ENCODE results near the gene RSPO3.

RSPO3 gene

DNA sequence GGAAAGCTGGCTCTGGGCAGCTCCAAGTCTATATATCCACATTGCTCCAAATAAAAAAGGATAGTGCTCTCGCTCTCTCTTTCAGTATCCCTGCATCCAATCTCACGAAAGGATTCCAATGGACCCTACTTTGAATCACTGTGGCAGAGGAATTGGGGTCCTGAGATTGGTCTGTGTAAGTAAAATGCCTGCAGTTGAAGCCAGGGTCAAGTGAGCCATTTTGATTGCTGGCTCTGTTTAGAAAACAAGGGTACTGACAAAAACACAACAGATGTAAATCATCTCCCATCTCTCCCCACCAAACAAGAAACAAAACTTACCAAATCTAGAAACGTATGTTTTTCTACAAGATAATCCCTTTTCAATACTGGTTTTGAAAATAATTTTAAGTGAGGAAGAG is 45.6 kb downstream of the RSPO3 start:
- 81% methylated on average over 2 of the region's 3 CpGs for WGBS
- no peak overlapping the region for H3K4me3 ChIP-seq (ENCODE audit: low read length)
- no peaks in the 10 kb centered on the region for H3K27me3 ChIP-seq (ENCODE audit: insufficient read depth, low read length)
- no peaks in the 10 kb centered on the region for H3K9me3 ChIP-seq (ENCODE audit: insufficient read depth, low read depth, low read length)
- H3K9ac ChIP-seq (ENCODE audit: low read depth, low read length), result no peak overlapping the region
- no peaks in the 10 kb centered on the region for H3K36me3 ChIP-seq (ENCODE audit: insufficient read depth, low read length)
- peaks cover 24% of the 10 kb centered on the region for H3K4me1 ChIP-seq (ENCODE audit: insufficient read depth, low read length)
- H3K27ac ChIP-seq (ENCODE audit: low read depth, low read length), result no peak overlapping the region

- Histone ChIP-seq H3K4me1 (ENCODE audit: insufficient read depth, low read length) (peaks cover 24% of the 10 kb centered on the region), H3K27me3 (ENCODE audit: insufficient read depth, low read length) (no peaks in the 10 kb centered on the region), H3K9me3 (ENCODE audit: insufficient read depth, low read depth, low read length) (no peaks in the 10 kb centered on the region), H3K4me3 (ENCODE audit: low read length) (no peak overlapping the region), H3K36me3 (ENCODE audit: insufficient read depth, low read length) (no peaks in the 10 kb centered on the region), H3K27ac (ENCODE audit: low read depth, low read length) (no peak overlapping the region), H3K9ac (ENCODE audit: low read depth, low read length) (no peak overlapping the region)
- 88% methylated on average over 2 of the region's 2 CpGs for WGBS
Observed at GRCh38 chr6:127164565-127164964, 46.1 kb downstream of the RSPO3 start.

DNA sequence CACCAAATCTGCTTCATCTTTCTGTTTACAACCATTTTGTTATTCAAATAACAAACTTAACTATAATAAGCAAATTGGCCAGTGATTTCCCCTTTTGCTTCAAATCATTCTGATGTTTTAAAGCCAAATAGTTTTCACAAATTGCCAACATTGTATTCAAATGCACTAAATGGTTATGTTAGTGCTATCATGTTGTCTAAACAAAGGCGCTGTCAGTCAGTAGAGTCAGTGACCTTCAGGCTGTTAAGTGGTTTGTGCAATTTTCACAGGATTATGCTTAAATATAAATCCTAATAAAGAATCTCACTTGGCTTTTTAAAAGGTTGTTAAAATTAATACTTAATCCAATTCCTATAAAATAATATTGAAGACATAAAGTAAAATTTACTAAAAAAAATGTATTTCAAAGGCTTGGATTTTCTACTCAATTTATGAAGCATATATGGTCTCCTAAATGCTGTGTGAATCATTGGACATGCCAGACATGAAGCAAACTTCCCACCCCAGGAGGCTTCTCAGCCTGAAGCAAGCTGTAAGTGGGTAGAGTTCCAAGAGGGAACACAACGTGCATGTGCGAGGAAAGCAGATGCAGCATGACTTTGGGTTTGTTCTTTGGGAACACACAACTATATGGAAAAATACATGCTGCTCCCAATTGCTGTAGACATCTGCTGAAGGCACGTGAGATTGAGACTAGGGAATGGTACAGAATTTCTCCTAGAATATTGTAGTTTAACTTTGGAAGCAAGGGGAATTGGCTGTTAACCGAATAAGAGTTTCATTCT is 54.9 kb downstream of the RSPO3 start:
- no peaks in the 10 kb centered on the region for H3K27me3 ChIP-seq (ENCODE audit: insufficient read depth, low read length)
- no peak overlapping the region for H3K27ac ChIP-seq (ENCODE audit: low read depth, low read length)
- H3K4me3 ChIP-seq (ENCODE audit: low read length), result no peak overlapping the region
- no peaks in the 10 kb centered on the region for H3K36me3 ChIP-seq (ENCODE audit: insufficient read depth, low read length)
- H3K9ac ChIP-seq (ENCODE audit: low read depth, low read length), result no peak overlapping the region
- H3K9me3 ChIP-seq (ENCODE audit: insufficient read depth, low read depth, low read length), result no peaks in the 10 kb centered on the region
- peaks cover 5% of the 10 kb centered on the region; the same call in 1 of the 2 replicates for H3K4me1 ChIP-seq (ENCODE audit: insufficient read depth, low read length)
- 97% methylated on average over 5 of the region's 5 CpGs for WGBS

DNA sequence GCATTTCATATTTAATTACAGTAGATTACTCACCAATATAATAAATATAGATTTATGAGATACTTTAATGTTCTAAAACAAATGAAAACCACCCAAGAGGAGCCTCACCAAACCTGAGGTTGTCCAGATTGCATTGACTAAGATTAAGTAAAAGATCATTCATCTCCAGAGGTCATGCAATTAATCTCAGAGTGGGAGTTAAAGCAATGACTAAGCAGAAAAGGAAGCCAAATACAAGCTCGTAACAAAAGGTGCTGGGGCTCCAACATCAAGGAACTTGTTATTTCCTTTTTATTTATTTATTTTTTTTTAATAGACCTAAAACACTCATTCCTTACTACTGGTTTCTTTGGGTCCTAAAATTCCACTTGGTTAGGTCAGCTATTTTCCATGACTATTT is 57.7 kb downstream of the RSPO3 start:
- H3K9ac ChIP-seq (ENCODE audit: low read depth, low read length), result no peak overlapping the region
- no peaks in the 10 kb centered on the region for H3K9me3 ChIP-seq (ENCODE audit: insufficient read depth, low read depth, low read length)
- no peaks in the 10 kb centered on the region for H3K36me3 ChIP-seq (ENCODE audit: insufficient read depth, low read length)
- H3K4me3 ChIP-seq (ENCODE audit: low read length), result no peak overlapping the region
- H3K27ac ChIP-seq (ENCODE audit: low read depth, low read length), result no peak overlapping the region
- H3K27me3 ChIP-seq (ENCODE audit: insufficient read depth, low read length), result no peaks in the 10 kb centered on the region
- WGBS, result 100% methylated on average over 1 of the region's 1 CpG
- peaks cover 5% of the 10 kb centered on the region; the same call in 1 of the 2 replicates for H3K4me1 ChIP-seq (ENCODE audit: insufficient read depth, low read length)

GRCh38 chr6:127177030-127177922 is 58.8 kb downstream of the RSPO3 start:
- Histone ChIP-seq H3K9ac (ENCODE audit: low read depth, low read length) (no peak overlapping the region), H3K27me3 (ENCODE audit: insufficient read depth, low read length) (no peaks in the 10 kb centered on the region), H3K27ac (ENCODE audit: low read depth, low read length) (no peak overlapping the region), H3K36me3 (ENCODE audit: insufficient read depth, low read length) (no peaks in the 10 kb centered on the region), H3K4me1 (ENCODE audit: insufficient read depth, low read length) (peaks cover 5% of the 10 kb centered on the region; the same call in 1 of the 2 replicates), H3K4me3 (ENCODE audit: low read length) (no peak overlapping the region), H3K9me3 (ENCODE audit: insufficient read depth, low read depth, low read length) (no peaks in the 10 kb centered on the region)
- 94% methylated on average over 4 of the region's 4 CpGs for WGBS

- H3K9me3 ChIP-seq (ENCODE audit: insufficient read depth, low read depth, low read length), result no peaks in the 10 kb centered on the region
- H3K9ac ChIP-seq (ENCODE audit: low read depth, low read length), result no peak overlapping the region
- no peaks in the 10 kb centered on the region for H3K36me3 ChIP-seq (ENCODE audit: insufficient read depth, low read length)
- H3K4me1 ChIP-seq (ENCODE audit: insufficient read depth, low read length), result peaks cover 5% of the 10 kb centered on the region; the same call in 1 of the 2 replicates
- H3K27ac ChIP-seq (ENCODE audit: low read depth, low read length), result no peak overlapping the region
- H3K4me3 ChIP-seq (ENCODE audit: low read length), result no peak overlapping the region
- H3K27me3 ChIP-seq (ENCODE audit: insufficient read depth, low read length), result no peaks in the 10 kb centered on the region
- WGBS, result 100% methylated on average over 1 of the region's 1 CpG
Observed at GRCh38 chr6:127177923-127178231, 59.4 kb downstream of the RSPO3 start.

DNA sequence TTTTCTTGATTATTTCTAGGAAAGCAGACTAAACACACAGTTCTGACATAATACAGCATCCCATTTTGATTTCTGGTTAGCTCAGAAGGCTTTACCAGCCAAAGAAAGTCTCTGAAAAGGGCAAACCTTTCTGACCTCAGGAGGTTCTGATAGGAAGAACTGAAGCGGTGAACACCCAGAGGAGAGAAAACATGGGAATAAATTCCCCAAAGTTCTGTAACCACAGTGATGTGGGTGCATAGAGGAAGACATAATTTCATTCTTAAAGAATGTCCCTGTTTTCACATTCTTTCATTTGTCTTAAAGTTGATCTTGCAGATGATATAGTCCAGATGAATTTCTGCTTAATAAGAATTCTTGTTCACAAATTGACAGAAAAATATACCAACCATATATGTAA is 60.3 kb downstream of the RSPO3 start:
- H3K9ac ChIP-seq (ENCODE audit: low read depth, low read length), result no peak overlapping the region
- H3K4me3 ChIP-seq (ENCODE audit: low read length), result no peak overlapping the region
- no peak overlapping the region for H3K27ac ChIP-seq (ENCODE audit: low read depth, low read length)
- H3K4me1 ChIP-seq (ENCODE audit: insufficient read depth, low read length), result peaks cover 5% of the 10 kb centered on the region; the same call in 1 of the 2 replicates
- 81% methylated on average over 1 of the region's 1 CpG for WGBS
- H3K36me3 ChIP-seq (ENCODE audit: insufficient read depth, low read length), result no peaks in the 10 kb centered on the region
- H3K27me3 ChIP-seq (ENCODE audit: insufficient read depth, low read length), result no peaks in the 10 kb centered on the region
- H3K9me3 ChIP-seq (ENCODE audit: insufficient read depth, low read depth, low read length), result no peaks in the 10 kb centered on the region

DNA sequence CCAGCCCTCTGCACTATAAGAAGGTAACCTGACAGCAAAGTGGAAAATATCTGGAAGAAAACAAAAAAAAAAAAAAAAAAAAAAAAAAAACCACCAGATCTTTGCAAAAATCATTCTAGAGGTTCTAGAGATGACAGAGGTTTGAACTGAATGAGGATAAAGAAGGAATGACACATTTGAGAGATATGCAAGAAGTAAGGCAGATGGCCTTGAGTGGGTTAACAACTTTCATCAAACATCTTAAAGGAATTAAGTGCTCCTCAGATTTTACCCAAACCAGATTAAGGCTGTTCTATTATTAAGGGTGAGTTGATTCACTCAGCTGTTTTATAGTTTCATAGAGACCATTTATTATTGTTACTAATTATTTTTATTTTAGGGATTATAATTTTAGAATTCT is 62.0 kb downstream of the RSPO3 start:
- no peaks in the 10 kb centered on the region for H3K9me3 ChIP-seq (ENCODE audit: insufficient read depth, low read depth, low read length)
- no peaks in the 10 kb centered on the region for H3K36me3 ChIP-seq (ENCODE audit: insufficient read depth, low read length)
- no peak overlapping the region for H3K4me3 ChIP-seq (ENCODE audit: low read length)
- H3K27me3 ChIP-seq (ENCODE audit: insufficient read depth, low read length), result no peaks in the 10 kb centered on the region
- H3K4me1 ChIP-seq (ENCODE audit: insufficient read depth, low read length), result peaks cover 5% of the 10 kb centered on the region; the same call in 1 of the 2 replicates
- no peak overlapping the region for H3K9ac ChIP-seq (ENCODE audit: low read depth, low read length)
- no peak overlapping the region for H3K27ac ChIP-seq (ENCODE audit: low read depth, low read length)

DNA sequence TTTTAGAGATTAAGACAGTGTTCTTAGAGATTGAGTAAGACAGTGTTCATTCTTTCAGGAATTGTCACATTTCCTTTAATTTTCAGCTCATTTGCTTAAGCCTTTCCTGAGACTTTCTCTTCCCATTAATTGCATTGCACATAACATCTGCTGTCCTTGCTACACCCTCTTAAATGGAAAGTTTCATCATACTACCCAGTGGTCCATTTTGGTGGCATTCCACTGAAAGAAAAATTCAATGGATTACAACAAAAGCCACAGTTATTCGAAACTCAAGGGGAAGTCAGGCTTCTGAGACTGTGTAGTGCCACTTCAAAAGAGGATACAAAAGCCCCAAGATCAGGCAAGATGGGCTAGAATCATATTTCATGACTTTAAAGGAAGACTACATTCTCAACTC is 64.0 kb downstream of the RSPO3 start:
- no peaks in the 10 kb centered on the region for H3K27me3 ChIP-seq (ENCODE audit: insufficient read depth, low read length)
- no peaks in the 10 kb centered on the region for H3K36me3 ChIP-seq (ENCODE audit: insufficient read depth, low read length)
- H3K27ac ChIP-seq (ENCODE audit: low read depth, low read length), result no peak overlapping the region
- no peaks in the 10 kb centered on the region for H3K4me1 ChIP-seq (ENCODE audit: insufficient read depth, low read length)
- 92% methylated on average over 1 of the region's 1 CpG for WGBS
- H3K9me3 ChIP-seq (ENCODE audit: insufficient read depth, low read depth, low read length), result no peaks in the 10 kb centered on the region
- no peak overlapping the region for H3K9ac ChIP-seq (ENCODE audit: low read depth, low read length)
- H3K4me3 ChIP-seq (ENCODE audit: low read length), result no peak overlapping the region

- WGBS, result 93% methylated on average over 2 of the region's 3 CpGs
Observed at GRCh38 chr6:127185437-127185995, 67.0 kb downstream of the RSPO3 start.

DNA sequence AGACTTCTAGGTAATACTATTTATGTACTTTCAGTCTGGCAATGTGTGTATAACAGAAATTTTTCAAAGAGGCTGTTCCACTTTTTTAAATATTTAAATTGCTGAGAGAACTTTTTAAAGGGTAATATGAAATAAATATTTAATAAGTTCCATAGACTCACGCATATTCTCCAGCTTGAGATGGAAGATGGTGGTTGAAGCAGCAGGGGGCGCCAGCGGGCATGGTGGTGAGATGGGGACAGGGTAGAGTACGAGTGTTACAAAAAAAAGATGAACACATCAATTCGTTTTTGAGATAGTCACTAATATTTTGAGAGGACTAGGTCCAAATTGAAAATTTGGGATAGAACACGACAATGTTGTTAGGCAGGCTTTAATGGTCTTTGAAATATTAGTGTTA is 68.4 kb downstream of the RSPO3 start:
- WGBS, result 49% methylated on average over 6 of the region's 6 CpGs

More at GRCh38 chr6:127185437-127185995, 67.0 kb downstream of the RSPO3 start:
- H3K4me1 ChIP-seq (ENCODE audit: insufficient read depth, low read length), result peaks cover 2% of the 10 kb centered on the region; the same call in 1 of the 2 replicates
- no peaks in the 10 kb centered on the region for H3K9me3 ChIP-seq (ENCODE audit: insufficient read depth, low read depth, low read length)
- no peaks in the 10 kb centered on the region for H3K36me3 ChIP-seq (ENCODE audit: insufficient read depth, low read length)
- H3K27ac ChIP-seq (ENCODE audit: low read depth, low read length), result no peak overlapping the region
- H3K27me3 ChIP-seq (ENCODE audit: insufficient read depth, low read length), result no peaks in the 10 kb centered on the region
- H3K9ac ChIP-seq (ENCODE audit: low read depth, low read length), result no peak overlapping the region
- no peak overlapping the region for H3K4me3 ChIP-seq (ENCODE audit: low read length)

More for the DNA sequence above, 68.4 kb downstream of the RSPO3 start:
- Histone ChIP-seq H3K9ac (ENCODE audit: low read depth, low read length) (no peak overlapping the region), H3K9me3 (ENCODE audit: insufficient read depth, low read depth, low read length) (no peaks in the 10 kb centered on the region), H3K36me3 (ENCODE audit: insufficient read depth, low read length) (no peaks in the 10 kb centered on the region), H3K27me3 (ENCODE audit: insufficient read depth, low read length) (no peaks in the 10 kb centered on the region), H3K27ac (ENCODE audit: low read depth, low read length) (no peak overlapping the region), H3K4me1 (ENCODE audit: insufficient read depth, low read length) (peaks cover 2% of the 10 kb centered on the region; the same call in 1 of the 2 replicates), H3K4me3 (ENCODE audit: low read length) (no peak overlapping the region)

Data from HUES64 (cell line).